PC-3 (cell line): ENCODE measurements around the gene VWA2. TPM values are rescaled to one million over a fixed set of nuclear protein-coding genes. Genes with fewer than 3 reads are reported as not detected.

Experiments used
- ATAC-seq: fragments of 200-7000 bp; cut with Tn5 transposase; 2 replicates; pipeline ENCODE4 v1.9.1; 2020; ENCODE audit warnings: mild to moderate bottlenecking, moderate library complexity
- BruUV-seq: library from RNA; stranded (reverse); fragments of 400-500 nt; replicated peaks from 2 replicates; lab custom pipeline; 2021; lab: Mats Ljungman, UMichigan
- CTCF ChIA-PET: fragments of 300-600 bp; sonication (Branson Sonifier 250); formaldehyde crosslinking; loops from one replicate; lab custom pipeline; 2022; ENCODE audit warnings: antibody characterized with exemption; lab: Charles Lee
- POLR2A ChIA-PET: fragments of 300-600 bp; sonication (Branson Sonifier 250); formaldehyde crosslinking; loops from one replicate; lab custom pipeline; 2022; ENCODE audit warnings: antibody characterized with exemption; ENCODE audit not compliant: unreplicated experiment; lab: Charles Lee
- DNase-seq: peaks from one replicate; pipeline ENCODE4 v3.0.0-alpha.2; 2015
- H2AFZ ChIP-seq: fragments of 300-600 bp; sonication (generic); 2 replicates; pipeline ENCODE4 v1.6.0; 2016; ENCODE audit warnings: antibody characterized with exemption, low read length
- H3F3A ChIP-seq: fragments of 300-600 bp; sonication (generic); one replicate; pipeline ENCODE4 v1.6.0; 2017; ENCODE audit warnings: antibody characterized with exemption, low read length, control low read depth, mild to moderate bottlenecking; ENCODE audit not compliant: unreplicated experiment
- H3K27ac ChIP-seq: fragments of 300-600 bp; sonication (generic); 2 replicates; pipeline ENCODE4 v1.5.1; 2016; ENCODE audit warnings: mild to moderate bottlenecking, low read length
- H3K27me3 ChIP-seq: fragments of 300-600 bp; sonication (generic); 2 replicates; pipeline ENCODE4 v1.6.1; 2016; ENCODE audit warnings: low read length, mixed read lengths
- H3K36me3 ChIP-seq: fragments of 300-600 bp; sonication (generic); 2 replicates; pipeline ENCODE4 v1.6.1; 2016; ENCODE audit warnings: low read depth, mixed run types, low read length, mixed read lengths
- H3K4me1 ChIP-seq: fragments of 300-600 bp; sonication (generic); 2 replicates; pipeline ENCODE4 v1.5.1; 2016; ENCODE audit warnings: low read length; ENCODE audit not compliant: insufficient read depth
- H3K4me2 ChIP-seq: fragments of 300-600 bp; sonication (generic); 2 replicates; pipeline ENCODE4 v1.6.0; 2016; ENCODE audit warnings: low read length
- H3K4me3 ChIP-seq: fragments of 300-600 bp; sonication (generic); 2 replicates; pipeline ENCODE4 v1.5.1; 2016; ENCODE audit warnings: mild to moderate bottlenecking, low read length, mixed read lengths
- H3K79me2 ChIP-seq: fragments of 300-600 bp; sonication (generic); 2 replicates; pipeline ENCODE4 v1.6.1; 2017; ENCODE audit warnings: low read length, mixed read lengths
- H3K9ac ChIP-seq: fragments of 300-600 bp; sonication (generic); 2 replicates; pipeline ENCODE4 v1.6.0; 2016; ENCODE audit warnings: mild to moderate bottlenecking, low read length
- H3K9me2 ChIP-seq: fragments of 300-600 bp; sonication (generic); replicated peaks from 2 replicates; pipeline ENCODE4 v1.6.1; 2016; ENCODE audit warnings: mixed run types, low read length, mixed read lengths
- H3K9me3 ChIP-seq: fragments of 300-600 bp; sonication (generic); 2 replicates; pipeline ENCODE4 v1.6.1; 2016; ENCODE audit warnings: low read length, mixed read lengths
- H4K20me1 ChIP-seq: fragments of 300-600 bp; sonication (generic); 2 replicates; pipeline ENCODE4 v1.6.1; 2016; ENCODE audit warnings: low read length, mixed read lengths
- EZH2 ChIP-seq: fragments of 300-600 bp; sonication (generic); IDR thresholded peaks from one replicate; pipeline ENCODE4 v1.6.1; 2017; ENCODE audit warnings: antibody characterized with exemption, mild to moderate bottlenecking, low read length; ENCODE audit not compliant: unreplicated experiment
- EZH2phosphoT487 ChIP-seq: fragments of 300-600 bp; sonication (generic); IDR thresholded peaks from 2 replicates; pipeline ENCODE4 v1.6.1; 2018; ENCODE audit warnings: mild to moderate bottlenecking, antibody characterized with exemption, low read length, borderline replicate concordance
- intact Hi-C: fragments of 100-400 bp; cut with micrococcal nuclease; formaldehyde crosslinking; loops from 2 replicates; pipeline ENCODE4 v1.9.0; 2023
- total RNA-seq: library from RNA; depleted of rRNA; stranded (reverse); fragments of >200 nt; gene quantifications from 2 replicates; pipeline ENCODE4 v1.2.3, GENCODE V29; 2014
- TF ChIP-seq, protein P1 (sequence below): fragments of 300-600 bp; sonication (generic); conservative IDR thresholded peaks from 2 replicates; pipeline ENCODE4 v1.5.1; 2017; ENCODE audit warnings: antibody characterized with exemption, low read depth, mild to moderate bottlenecking, low read length

VWA2 gene
- total RNA-seq, 1 experiment from 2014 or later, result not detected

DNA sequence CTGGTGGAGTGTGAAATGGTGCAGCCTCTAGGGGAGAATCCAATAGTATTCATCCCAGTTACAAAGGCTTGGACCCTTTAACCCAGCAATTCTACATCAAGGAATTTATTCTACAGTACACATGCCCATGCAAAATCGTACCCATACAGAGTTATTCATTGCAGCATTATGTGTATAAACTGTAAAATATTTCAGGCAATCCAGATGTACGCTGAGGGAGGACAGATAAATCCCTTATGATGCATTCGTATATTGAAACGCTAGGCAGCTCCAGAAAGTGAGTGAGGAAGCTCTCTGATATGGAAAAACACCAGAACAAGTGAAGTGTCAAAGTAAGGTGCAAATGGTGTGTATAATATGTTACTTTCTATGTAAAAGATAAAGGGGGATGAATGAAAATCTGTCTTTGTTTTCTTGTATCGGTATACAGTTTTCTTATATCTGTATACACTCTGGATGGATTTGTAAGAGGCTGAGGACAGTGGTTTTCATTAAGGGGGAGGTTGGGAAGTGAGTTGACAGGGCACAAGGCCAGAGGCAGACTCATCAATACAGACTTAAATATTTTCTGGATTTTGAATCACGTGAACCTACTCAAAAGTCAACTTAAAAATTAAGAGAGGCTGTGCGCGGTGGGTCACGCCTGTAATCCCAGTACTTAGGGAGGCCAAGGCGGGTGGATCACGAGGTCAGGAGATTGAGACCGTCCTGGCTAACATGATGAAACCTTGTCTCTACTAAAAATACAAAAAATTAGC, 17.1 kb downstream of the VWA2 start:
- CTCF ChIA-PET, result no interaction called here

DNA sequence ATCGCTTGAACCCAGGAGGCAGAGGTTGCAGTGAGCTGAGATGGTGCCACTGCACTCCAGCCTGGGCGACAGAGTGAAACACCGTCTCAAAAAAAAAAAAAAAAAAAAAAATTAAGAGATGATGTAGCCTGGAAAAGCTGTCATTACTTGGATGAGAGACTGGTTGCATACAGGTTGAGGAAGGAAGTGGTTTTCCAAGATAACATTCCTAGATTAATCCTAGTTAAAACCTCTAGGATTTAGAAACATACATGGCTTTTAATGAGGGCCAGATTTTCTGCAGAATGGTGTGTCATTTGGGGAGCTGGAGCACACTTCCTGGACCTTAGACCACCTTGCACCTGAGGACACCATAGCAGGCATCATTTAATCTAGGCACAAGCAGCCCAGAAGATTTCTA, 17.8 kb downstream of the VWA2 start:
- ATAC-seq (no peak), DNase-seq (no peak)
- intact Hi-C loops, result no loop called here
- no peak overlapping the region for H3K4me3 ChIP-seq
- H3K27me3 ChIP-seq, result no peaks in the 10 kb centered on the region
- no peak overlapping the region for H3K4me2 ChIP-seq
- H3K9me3 ChIP-seq, result no peaks in the 10 kb centered on the region
- H3K36me3 ChIP-seq, result no peaks in the 10 kb centered on the region
- no peaks in the 10 kb centered on the region for H4K20me1 ChIP-seq
- H3K9me2 ChIP-seq, result no peaks in the 10 kb centered on the region
- no TSS peak for BruUV-seq
- ChIA-PET POLR2A (no interaction called here), CTCF (no interaction called here)
- H3K4me1 ChIP-seq, result no peaks in the 10 kb centered on the region
- H3K27ac ChIP-seq, result no peak overlapping the region
- no peak overlapping the region for H3K9ac ChIP-seq
- TF ChIP-seq, protein P1, sequence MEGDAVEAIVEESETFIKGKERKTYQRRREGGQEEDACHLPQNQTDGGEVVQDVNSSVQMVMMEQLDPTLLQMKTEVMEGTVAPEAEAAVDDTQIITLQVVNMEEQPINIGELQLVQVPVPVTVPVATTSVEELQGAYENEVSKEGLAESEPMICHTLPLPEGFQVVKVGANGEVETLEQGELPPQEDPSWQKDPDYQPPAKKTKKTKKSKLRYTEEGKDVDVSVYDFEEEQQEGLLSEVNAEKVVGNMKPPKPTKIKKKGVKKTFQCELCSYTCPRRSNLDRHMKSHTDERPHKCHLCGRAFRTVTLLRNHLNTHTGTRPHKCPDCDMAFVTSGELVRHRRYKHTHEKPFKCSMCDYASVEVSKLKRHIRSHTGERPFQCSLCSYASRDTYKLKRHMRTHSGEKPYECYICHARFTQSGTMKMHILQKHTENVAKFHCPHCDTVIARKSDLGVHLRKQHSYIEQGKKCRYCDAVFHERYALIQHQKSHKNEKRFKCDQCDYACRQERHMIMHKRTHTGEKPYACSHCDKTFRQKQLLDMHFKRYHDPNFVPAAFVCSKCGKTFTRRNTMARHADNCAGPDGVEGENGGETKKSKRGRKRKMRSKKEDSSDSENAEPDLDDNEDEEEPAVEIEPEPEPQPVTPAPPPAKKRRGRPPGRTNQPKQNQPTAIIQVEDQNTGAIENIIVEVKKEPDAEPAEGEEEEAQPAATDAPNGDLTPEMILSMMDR, result no peak
- TF ChIP-seq EZH2, result no peak
- no peak for TF ChIP-seq EZH2phosphoT487
- H3K79me2 ChIP-seq, result no peaks in the 10 kb centered on the region
- H3F3A ChIP-seq, result no peaks in the 10 kb centered on the region
- H2AFZ ChIP-seq, result no peak overlapping the region

More for the DNA sequence above, 17.1 kb downstream of the VWA2 start:
- no peak overlapping the region for H3K4me2 ChIP-seq
- H3F3A ChIP-seq, result no peaks in the 10 kb centered on the region
- no peaks in the 10 kb centered on the region for H3K4me1 ChIP-seq
- no peak overlapping the region for H3K4me3 ChIP-seq
- H3K9me2 ChIP-seq, result no peaks in the 10 kb centered on the region
- no peaks in the 10 kb centered on the region for H3K27me3 ChIP-seq
- H3K79me2 ChIP-seq, result no peaks in the 10 kb centered on the region
- H3K36me3 ChIP-seq, result no peaks in the 10 kb centered on the region
- H3K9me3 ChIP-seq, result no peaks in the 10 kb centered on the region
- H4K20me1 ChIP-seq, result no peaks in the 10 kb centered on the region
- BruUV-seq, result no TSS peak
- DNase-seq (no peak), ATAC-seq (no peak)
- intact Hi-C loops, result no loop called here
- POLR2A ChIA-PET, result no interaction called here
- no peak overlapping the region for H2AFZ ChIP-seq
- H3K9ac ChIP-seq, result no peak overlapping the region
- no peak for TF ChIP-seq EZH2
- TF ChIP-seq, protein P1, result no peak
- no peak for TF ChIP-seq EZH2phosphoT487
- no peak overlapping the region for H3K27ac ChIP-seq

GRCh38 chr10:114257498-114257897, 18.4 kb downstream of the VWA2 start:
- Histone ChIP-seq H3K9me3 (no peaks in the 10 kb centered on the region), H3K9me2 (no peaks in the 10 kb centered on the region), H3K4me2 (no peak overlapping the region), H3K4me3 (no peak overlapping the region), H3K9ac (no peak overlapping the region), H3K36me3 (no peaks in the 10 kb centered on the region), H3K27ac (no peak overlapping the region), H3K79me2 (no peaks in the 10 kb centered on the region), H2AFZ (no peak overlapping the region), H3K4me1 (no peaks in the 10 kb centered on the region), H3K27me3 (no peaks in the 10 kb centered on the region), H3F3A (no peaks in the 10 kb centered on the region), H4K20me1 (no peaks in the 10 kb centered on the region)
- intact Hi-C loops, result no loop called here
- BruUV-seq, result no TSS peak
- TF ChIP-seq, protein P1, result no peak
- TF ChIP-seq EZH2phosphoT487 (no peak), EZH2 (no peak)
- no peak for ATAC-seq
- no peak for DNase-seq
- ChIA-PET POLR2A (no interaction called here), CTCF (no interaction called here)
